ENCODE measurements around the gene LNX1. TPM values are rescaled to one million over a fixed set of nuclear protein-coding genes. Genes with fewer than 3 reads are reported as not detected.

The LNX1 gene
- total and polyA plus RNA-seq, 2 of the 8 experiments (the other 6 are each of a cell fraction or from before 2014, with no cell fraction given) = 2.7 to 3.8 TPM

DNA sequence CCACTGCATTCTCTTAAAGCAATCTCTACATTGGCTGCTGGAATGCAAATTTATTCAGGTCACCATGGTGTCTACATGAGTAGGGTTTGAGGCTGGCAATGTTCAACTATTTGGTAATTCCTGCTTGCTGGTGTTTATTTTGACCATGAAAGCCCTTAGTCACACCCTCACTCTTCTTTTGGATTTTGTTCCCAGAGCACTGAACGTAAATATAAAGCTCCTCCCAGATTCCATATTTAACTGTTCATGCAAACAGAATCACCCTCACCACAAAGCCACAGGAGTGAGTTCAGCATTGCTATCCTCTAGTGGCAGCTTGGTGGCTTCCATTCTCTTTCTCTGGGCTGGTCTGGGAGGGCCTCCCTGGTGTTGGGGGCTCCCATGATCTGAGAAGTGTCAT lies 82.8 kb downstream of the LNX1 start:
- 88% methylated on average over 1 of the region's 1 CpG; no CpG with 5 or more reads in 1 of the 2 experiments for WGBS, 2 experiments (ENCODE audit: extremely low coverage in 1 of 2, insufficient coverage in 1 of 2, insufficient read length in 1 of 2, insufficient replicate concordance in 2 of 2, low coverage in 1 of 2, low lambda C conversion rate in 2 of 2, missing lambda C conversion rate in 1 of 2)
- no peaks in the 10 kb centered on the region for H3K36me3 ChIP-seq (ENCODE audit: control insufficient read depth in 2 of 4, insufficient read depth in 4 of 4, low read length in 3 of 4)
- no peak overlapping the region for H2BK120ac ChIP-seq (replicated peaks; ENCODE audit: low read depth, low read length)
- FAIRE-seq = no peak
- H4K20me1 ChIP-seq (replicated peaks in 1 of 2; ENCODE audit: control insufficient read depth in 1 of 2, insufficient read depth in 2 of 2, low read length in 2 of 2) = no peaks in the 10 kb centered on the region
- no peak overlapping the region for H2AFZ ChIP-seq (ENCODE audit: low read length)
- no peak overlapping the region for H3K14ac ChIP-seq (ENCODE audit: insufficient read length)
- no peak overlapping the region for H3K18ac ChIP-seq (ENCODE audit: extremely low read depth, low read length)
- H3K4me3 ChIP-seq (ENCODE audit: extremely low read depth in 1 of 4, insufficient read depth in 2 of 4, low read depth in 3 of 4, low read length in 4 of 4) = no peak overlapping the region
- CTCF ChIA-PET (ENCODE audit: partially characterized antibody) = interaction anchor here (0.9 to 7.5 kb wide), 7 partner anchors 9 to 725 kb away, joined by 3 to 54 read pairs (median 4); no protein-coding TSS in a partner anchor
- no peak overlapping the region for H2BK5ac ChIP-seq (ENCODE audit: low read depth, low read length)
- H2AK5ac ChIP-seq (ENCODE audit: low read depth, low read length) = no peak overlapping the region
- no peaks in the 10 kb centered on the region for H3K79me1 ChIP-seq (ENCODE audit: low read depth, low read length)
- no peaks in the 10 kb centered on the region for H3K4me1 ChIP-seq (replicated peaks in 1 of 4; ENCODE audit: control insufficient read depth in 3 of 4, insufficient read depth in 4 of 4, low read length in 3 of 4)
- no peak overlapping the region for H2BK12ac ChIP-seq (ENCODE audit: low read depth, low read length)
- H3K9me3 ChIP-seq (ENCODE audit: insufficient read depth in 2 of 2, low read depth in 1 of 2, low read length in 1 of 2) = no peaks in the 10 kb centered on the region
- POLR2A ChIA-PET (ENCODE audit: partially characterized antibody) = no interaction called here
- H3K23ac ChIP-seq (ENCODE audit: insufficient read length) = no peak overlapping the region
- no peak overlapping the region for H3K9ac ChIP-seq (replicated peaks in 1 of 4; ENCODE audit: extremely low read depth in 1 of 4, low read depth in 3 of 4, low read length in 3 of 4)
- no peak overlapping the region for H2BK15ac ChIP-seq (ENCODE audit: low read length)
- no peaks in the 10 kb centered on the region for H3K79me2 ChIP-seq (ENCODE audit: control insufficient read depth in 1 of 2, insufficient read depth in 2 of 2, low read length in 2 of 2)
- H3K4me2 ChIP-seq (ENCODE audit: insufficient read depth in 1 of 2, low read depth in 2 of 2, low read length in 2 of 2) = no peak overlapping the region
- H3K27me3 ChIP-seq (replicated peaks in 1 of 4; ENCODE audit: control insufficient read depth in 3 of 4, extremely low read depth in 1 of 4, insufficient read depth in 3 of 4, low read length in 3 of 4) = no peaks in the 10 kb centered on the region
- H3K23me2 ChIP-seq (ENCODE audit: low read depth, low read length) = no peaks in the 10 kb centered on the region; the same call in 1 of the 2 replicates
- no peak overlapping the region for H4K8ac ChIP-seq (ENCODE audit: extremely low read depth, insufficient read depth, low read length)
- H3K27ac ChIP-seq (ENCODE audit: low read depth, low read length) = no peak overlapping the region
- no peak overlapping the region for H4K91ac ChIP-seq (replicated peaks; ENCODE audit: insufficient read length, low read length)
- no peak overlapping the region for H3K56ac ChIP-seq (replicated peaks; ENCODE audit: insufficient read length, low read depth, low read length)
- H4K5ac ChIP-seq (ENCODE audit: insufficient read length, low read depth, low read length) = no peak overlapping the region
- no peak overlapping the region for H2BK20ac ChIP-seq (ENCODE audit: low read length)
- H3K4ac ChIP-seq (replicated peaks; ENCODE audit: insufficient read length, low read depth, low read length) = no peak overlapping the region
- DNase-seq (ENCODE audit: low read depth in 1 of 2, low spot score in 2 of 2) = no peak
- TF ChIP-seq, protein P1, sequence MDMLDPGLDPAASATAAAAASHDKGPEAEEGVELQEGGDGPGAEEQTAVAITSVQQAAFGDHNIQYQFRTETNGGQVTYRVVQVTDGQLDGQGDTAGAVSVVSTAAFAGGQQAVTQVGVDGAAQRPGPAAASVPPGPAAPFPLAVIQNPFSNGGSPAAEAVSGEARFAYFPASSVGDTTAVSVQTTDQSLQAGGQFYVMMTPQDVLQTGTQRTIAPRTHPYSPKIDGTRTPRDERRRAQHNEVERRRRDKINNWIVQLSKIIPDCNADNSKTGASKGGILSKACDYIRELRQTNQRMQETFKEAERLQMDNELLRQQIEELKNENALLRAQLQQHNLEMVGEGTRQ (IDR thresholded peaks at IDR 0.05; ENCODE audit: low read length) = no peak
- no peak for TF ChIP-seq KDM5A (IDR thresholded peaks at IDR 0.05; ENCODE audit: low read length)
- no peak for TF ChIP-seq ZNF274 (IDR thresholded peaks at IDR 0.05; ENCODE audit: borderline replicate concordance, extremely low read depth, low read length)
- TF ChIP-seq POLR2A (IDR thresholded peaks at IDR 0.05; ENCODE audit: control extremely low read depth in 1 of 2, low read depth in 2 of 2, low read length in 2 of 2) = no peak
- TF ChIP-seq YY1 (IDR thresholded peaks at IDR 0.05; ENCODE audit: low read depth, low read length) = no peak
- TF ChIP-seq KDM1A (IDR thresholded peaks at IDR 0.05; ENCODE audit: borderline replicate concordance, low read length) = no peak
- no peak for TF ChIP-seq CHD2 (IDR thresholded peaks at IDR 0.05; ENCODE audit: low read length)
- no peak for TF ChIP-seq RAD21 (IDR thresholded peaks at IDR 0.05 in 1 of 2, conservative IDR thresholded peaks at IDR 0.05 in 1 of 2; ENCODE audit: low read depth in 2 of 2, low read length in 2 of 2)
- no peak for TF ChIP-seq ASH2L (IDR thresholded peaks at IDR 0.05; ENCODE audit: low read length)
- no peak for TF ChIP-seq PHF8 (conservative IDR thresholded peaks at IDR 0.05; ENCODE audit: low read depth, low read length)
- no peak for TF ChIP-seq JUN (IDR thresholded peaks at IDR 0.05; ENCODE audit: low read depth, low read length)
- TF ChIP-seq CBX8 (IDR thresholded peaks at IDR 0.05; ENCODE audit: borderline replicate concordance, low read depth, low read length) = no peak
- TF ChIP-seq SIRT6 (IDR thresholded peaks at IDR 0.05; ENCODE audit: low read length) = no peak
- no peak for TF ChIP-seq RBBP5 (IDR thresholded peaks at IDR 0.05; ENCODE audit: borderline replicate concordance, low read depth, low read length)
- no peak for TF ChIP-seq SP2 (IDR thresholded peaks at IDR 0.05; ENCODE audit: low read length)

All from H1 (cell line).